ENCODE measurements around the gene HSF4. TPM values are rescaled to one million over a fixed set of nuclear protein-coding genes. Genes with fewer than 3 reads are reported as not detected.
A peak's percentile ranks its signal among the peaks of the same experiment; 100 is the strongest.

HSF4 gene
- total RNA-seq, 3 donors from 2014 or later (not counting 1 experiment from before 2014, with no cell fraction given), result 6.9 to 8.3 (median 7.3) TPM

DNA sequence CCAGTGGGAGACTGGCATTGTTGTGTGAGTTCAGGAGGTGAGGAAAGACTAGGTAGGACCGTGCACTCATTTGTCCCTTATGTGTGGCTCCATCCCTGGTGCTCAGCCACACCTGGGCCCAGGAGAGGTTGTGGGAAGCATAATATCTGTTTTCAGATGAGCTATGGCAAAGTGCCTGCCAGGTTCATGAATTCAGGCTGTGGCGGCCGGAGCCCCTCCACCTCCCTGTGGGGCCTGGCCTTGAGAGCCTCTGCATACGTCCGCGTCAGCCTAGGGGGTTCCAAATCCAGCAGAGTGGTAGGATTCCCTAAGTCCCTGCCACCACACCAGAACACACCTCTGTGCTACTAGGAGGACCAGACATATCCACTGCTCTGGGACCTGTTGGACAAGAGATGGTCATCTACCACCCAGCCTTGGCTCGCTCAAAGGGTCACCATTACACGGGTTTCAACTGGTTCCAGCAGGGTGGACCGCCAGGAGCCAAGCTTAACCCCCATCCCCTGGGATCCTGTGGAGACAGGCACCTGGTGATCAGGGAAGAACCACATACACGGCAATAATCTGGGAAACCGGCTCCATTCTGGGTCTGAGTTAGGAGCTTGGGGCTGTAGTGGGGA, 15.8 kb upstream of the HSF4 start:
- Histone ChIP-seq H3K27ac (ENCODE audit: low read length) (no peak overlapping the region), H3K4me3 (ENCODE audit: low read length) (no peak overlapping the region), H3K27me3 (ENCODE audit: control insufficient read depth, insufficient read depth, low read length) (peaks cover 7% of the 10 kb centered on the region), H3K36me3 (ENCODE audit: control insufficient read depth, insufficient read depth, low read length) (peaks cover 30% of the 10 kb centered on the region), H3K4me1 (ENCODE audit: control insufficient read depth, insufficient read depth, low read length) (peaks cover 8% of the 10 kb centered on the region), H3K9me3 (ENCODE audit: control insufficient read depth, insufficient read depth, low read length) (no peaks in the 10 kb centered on the region)
- Mint-ChIP-seq H3K27ac (no peak overlapping the region), H3K27me3 (ENCODE audit: low read depth in 2 of 2) (peaks cover 7 to 20% of the 10 kb centered on the region in 2 donors), H3K4me1 (peaks cover 0 to 14% of the 10 kb centered on the region in 2 donors), H3K36me3 (no peaks in the 10 kb centered on the region), H3K4me3 (peak overlapping the region; percentile 45), H3K9me3 (no peaks in the 10 kb centered on the region)
- WGBS (ENCODE audit: insufficient coverage), result 98% methylated on average over 11 of the region's 11 CpGs
- DNase-seq (no peak), ATAC-seq (no peak)
- intact Hi-C loops (cut with micrococcal nuclease), result no loop called here
- TF ChIP-seq, protein P1, sequence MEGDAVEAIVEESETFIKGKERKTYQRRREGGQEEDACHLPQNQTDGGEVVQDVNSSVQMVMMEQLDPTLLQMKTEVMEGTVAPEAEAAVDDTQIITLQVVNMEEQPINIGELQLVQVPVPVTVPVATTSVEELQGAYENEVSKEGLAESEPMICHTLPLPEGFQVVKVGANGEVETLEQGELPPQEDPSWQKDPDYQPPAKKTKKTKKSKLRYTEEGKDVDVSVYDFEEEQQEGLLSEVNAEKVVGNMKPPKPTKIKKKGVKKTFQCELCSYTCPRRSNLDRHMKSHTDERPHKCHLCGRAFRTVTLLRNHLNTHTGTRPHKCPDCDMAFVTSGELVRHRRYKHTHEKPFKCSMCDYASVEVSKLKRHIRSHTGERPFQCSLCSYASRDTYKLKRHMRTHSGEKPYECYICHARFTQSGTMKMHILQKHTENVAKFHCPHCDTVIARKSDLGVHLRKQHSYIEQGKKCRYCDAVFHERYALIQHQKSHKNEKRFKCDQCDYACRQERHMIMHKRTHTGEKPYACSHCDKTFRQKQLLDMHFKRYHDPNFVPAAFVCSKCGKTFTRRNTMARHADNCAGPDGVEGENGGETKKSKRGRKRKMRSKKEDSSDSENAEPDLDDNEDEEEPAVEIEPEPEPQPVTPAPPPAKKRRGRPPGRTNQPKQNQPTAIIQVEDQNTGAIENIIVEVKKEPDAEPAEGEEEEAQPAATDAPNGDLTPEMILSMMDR (IDR thresholded peaks at IDR 0.05), result no peak

GRCh38 chr16:67149276-67150046, 15.1 kb upstream of the HSF4 start:
- intact Hi-C loops (cut with micrococcal nuclease), result no loop called here
- H3K4me1 ChIP-seq (ENCODE audit: control insufficient read depth, insufficient read depth, low read length), result peaks cover 8% of the 10 kb centered on the region
- TF ChIP-seq, protein P1 (IDR thresholded peaks at IDR 0.05), result no peak
- H3K27ac ChIP-seq (ENCODE audit: low read length), result no peak overlapping the region
- WGBS (ENCODE audit: insufficient coverage), result 81% methylated on average over 77 of the region's 77 CpGs
- H3K27me3 ChIP-seq (ENCODE audit: control insufficient read depth, insufficient read depth, low read length), result peaks cover 7% of the 10 kb centered on the region
- H3K36me3 ChIP-seq (ENCODE audit: control insufficient read depth, insufficient read depth, low read length), result peaks cover 25% of the 10 kb centered on the region
- H3K9me3 Mint-ChIP-seq, result no peaks in the 10 kb centered on the region
- ATAC-seq (no peak), DNase-seq (no peak)
- no peaks in the 10 kb centered on the region for H3K36me3 Mint-ChIP-seq
- no peak overlapping the region for H3K4me3 ChIP-seq (ENCODE audit: low read length)
- peak overlapping the region; percentile 45 for H3K4me3 Mint-ChIP-seq
- peaks cover 7 to 21% of the 10 kb centered on the region in 2 donors for H3K27me3 Mint-ChIP-seq (ENCODE audit: low read depth in 2 of 2)
- no peaks in the 10 kb centered on the region for H3K9me3 ChIP-seq (ENCODE audit: control insufficient read depth, insufficient read depth, low read length)
- H3K27ac Mint-ChIP-seq, result no peak overlapping the region
- H3K4me1 Mint-ChIP-seq, result peaks cover 0 to 14% of the 10 kb centered on the region in 2 donors

DNA sequence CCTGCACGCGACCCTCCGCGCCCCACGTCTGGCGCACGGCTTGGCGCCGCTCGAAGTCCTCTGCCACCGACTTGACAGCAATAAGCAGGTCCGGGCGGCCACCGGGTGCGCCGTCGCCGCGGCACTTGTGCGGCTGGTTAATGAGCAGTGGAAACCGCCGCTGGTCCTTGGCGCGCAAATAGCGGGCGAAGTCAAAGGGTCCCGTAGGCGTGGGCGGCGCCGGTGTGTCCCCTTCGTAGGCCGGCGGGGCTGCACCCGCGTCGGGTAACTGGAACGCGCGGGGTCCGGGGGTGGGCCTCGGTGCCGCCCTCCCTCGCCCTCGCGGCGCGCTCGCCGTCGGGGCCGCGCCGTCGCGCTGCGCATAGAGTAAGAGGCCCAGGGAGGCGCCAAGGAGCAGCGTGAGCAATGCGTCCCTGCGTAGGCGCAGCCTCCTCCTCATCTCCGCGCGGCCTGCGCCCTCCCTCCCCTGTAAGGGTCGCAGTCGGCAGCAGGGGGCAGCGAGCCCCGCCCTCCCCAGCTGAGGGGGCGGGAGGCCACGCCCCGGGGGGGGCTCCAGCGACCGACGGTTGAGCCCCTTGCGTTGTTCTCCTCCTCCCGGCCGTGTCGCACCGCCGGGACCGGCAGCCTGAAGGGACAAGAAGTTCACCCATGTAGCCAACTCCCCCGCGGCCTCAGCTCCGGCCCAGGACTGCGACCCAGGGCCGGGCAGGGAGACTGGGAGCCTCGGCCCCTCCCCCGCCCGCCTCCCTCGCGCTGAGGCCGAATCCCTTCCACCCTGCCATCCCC, 14.3 kb upstream of the HSF4 start:
- Mint-ChIP-seq H3K36me3 (no peaks in the 10 kb centered on the region), H3K9me3 (no peaks in the 10 kb centered on the region), H3K4me1 (peaks cover 0 to 16% of the 10 kb centered on the region in 2 donors), H3K27me3 (ENCODE audit: low read depth in 2 of 2) (peaks cover 7 to 21% of the 10 kb centered on the region in 2 donors), H3K27ac (no peak overlapping the region), H3K4me3 (no peak overlapping the region)
- no peak overlapping the region for H3K27ac ChIP-seq (ENCODE audit: low read length)
- H3K9me3 ChIP-seq (ENCODE audit: control insufficient read depth, insufficient read depth, low read length), result no peaks in the 10 kb centered on the region
- peaks cover 18% of the 10 kb centered on the region for H3K36me3 ChIP-seq (ENCODE audit: control insufficient read depth, insufficient read depth, low read length)
- peak in 2 of 3 donors; percentile 46 to 49 for ATAC-seq
- WGBS (ENCODE audit: insufficient coverage), result 12% methylated on average over 94 of the region's 94 CpGs
- peak in 1 of 2 donors; percentile 64 for DNase-seq
- intact Hi-C loops (cut with micrococcal nuclease), result no loop called here
- peaks cover 14% of the 10 kb centered on the region for H3K4me1 ChIP-seq (ENCODE audit: control insufficient read depth, insufficient read depth, low read length)
- TF ChIP-seq, protein P1 (IDR thresholded peaks at IDR 0.05), result no peak
- H3K27me3 ChIP-seq (ENCODE audit: control insufficient read depth, insufficient read depth, low read length), result peaks cover 7% of the 10 kb centered on the region
- peak overlapping the region; percentile 13 for H3K4me3 ChIP-seq (ENCODE audit: low read length)

Data from natural killer cell (primary cell).